ENCODE data around the gene DUSP14. TPM values are rescaled to one million over a fixed set of nuclear protein-coding genes. Genes with fewer than 3 reads are reported as not detected.
A peak's percentile ranks its signal among the peaks of the same experiment; 100 is the strongest.

The DUSP14 gene
- total and polyA plus RNA-seq, 2 of the 13 experiments (the other 11 are each of a cell fraction or from before 2014, with no cell fraction given) = 33.5 to 39.8 TPM

DNA sequence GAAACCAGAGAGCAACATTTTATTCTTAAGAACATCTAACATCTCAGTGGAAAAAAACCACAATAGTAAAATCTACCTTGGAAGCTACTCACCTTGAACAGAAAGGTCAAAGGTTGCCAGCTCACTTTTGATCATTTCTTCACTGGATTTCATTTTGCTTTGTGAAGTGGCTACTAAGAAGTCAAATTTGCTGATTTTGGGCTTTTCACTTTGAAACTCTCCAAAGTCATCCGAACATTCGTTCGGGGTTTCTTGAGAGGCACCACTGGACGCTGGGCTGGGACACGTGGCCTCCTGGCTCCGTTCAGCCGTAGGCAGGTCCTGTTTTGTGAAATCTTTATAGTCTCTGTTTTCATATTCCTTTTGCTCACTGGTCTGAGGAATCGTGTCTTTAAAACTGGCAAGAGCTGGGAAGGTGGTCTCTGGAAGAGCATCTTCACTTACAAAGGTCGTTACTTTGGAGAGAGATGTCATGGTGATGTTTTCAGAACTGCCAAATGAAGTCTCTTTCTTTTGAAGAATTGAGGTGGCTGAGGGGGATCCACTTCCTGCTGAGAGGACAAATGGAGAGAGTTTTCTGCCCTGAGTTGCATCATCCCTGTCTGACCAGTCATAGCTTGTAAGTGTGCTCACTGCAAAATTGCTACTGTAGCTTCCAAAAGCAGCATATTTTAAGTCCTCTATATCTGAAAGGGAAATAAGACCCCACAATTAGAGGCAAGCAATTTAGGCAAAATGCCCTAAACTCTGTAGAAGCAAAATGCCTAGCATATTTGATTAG, 52.4 kb downstream of the DUSP14 start:
- Histone ChIP-seq H3K9me3 (ENCODE audit: low read length) (no peaks in the 10 kb centered on the region), H3K4me1 (ENCODE audit: insufficient read depth, low read length) (no peaks in the 10 kb centered on the region), H2AFZ (ENCODE audit: low read length) (no peak overlapping the region), H3K27ac (ENCODE audit: extremely low read length, insufficient read depth, low read length) (no peak overlapping the region), H3K4me2 (ENCODE audit: low read depth, low read length) (no peak overlapping the region), H3K27me3 (ENCODE audit: control insufficient read depth in 1 of 2, insufficient read depth in 2 of 2, low read length in 2 of 2) (no peaks in the 10 kb centered on the region; a peak in 1 of 5 replicates), H4K20me1 (ENCODE audit: insufficient read depth, low read length) (no peaks in the 10 kb centered on the region), H3K4me3 (replicated peaks in 1 of 3; ENCODE audit: insufficient read depth in 1 of 3, low read depth in 2 of 3, low read length in 3 of 3) (no peak overlapping the region), H3K9ac (ENCODE audit: insufficient read depth, low read depth, low read length) (no peak overlapping the region), H3K79me2 (ENCODE audit: insufficient read depth, low read length) (no peaks in the 10 kb centered on the region), H3K36me3 (replicated peaks in 1 of 2; ENCODE audit: control insufficient read depth in 1 of 2, insufficient read depth in 2 of 2, low read length in 2 of 2) (peaks cover 12 to 60% of the 10 kb centered on the region in 2 experiments)
- no peak for TF ChIP-seq ZBTB25 (CRISPR knock-in tag; IDR thresholded peaks at IDR 0.05)
- no peak for TF ChIP-seq ZBTB46 (CRISPR knock-in tag; IDR thresholded peaks at IDR 0.05; ENCODE audit: borderline replicate concordance)
- 0 out of 4 replicates have a peak, but pooled peaks of 1 of the 2 experiments have one; percentile 40 for TF ChIP-seq ATF4 (CRISPR knock-in tag; IDR thresholded peaks at IDR 0.05)
- TF ChIP-seq MLLT10 (CRISPR knock-in tag; IDR thresholded peaks at IDR 0.05) = no peak
- no peak for TF ChIP-seq HNRNPH1 (optimal IDR thresholded peaks at IDR 0.05; ENCODE audit: low read depth, low read length)
- TF ChIP-seq, protein P1, sequence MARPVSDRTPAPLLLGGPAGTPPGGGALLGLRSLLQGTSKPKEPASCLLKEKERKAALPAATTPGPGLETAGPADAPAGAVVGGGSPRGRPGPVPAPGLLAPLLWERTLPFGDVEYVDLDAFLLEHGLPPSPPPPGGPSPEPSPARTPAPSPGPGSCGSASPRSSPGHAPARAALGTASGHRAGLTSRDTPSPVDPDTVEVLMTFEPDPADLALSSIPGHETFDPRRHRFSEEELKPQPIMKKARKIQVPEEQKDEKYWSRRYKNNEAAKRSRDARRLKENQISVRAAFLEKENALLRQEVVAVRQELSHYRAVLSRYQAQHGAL (CRISPR knock-in tag; IDR thresholded peaks at IDR 0.05; ENCODE audit: not compliant biosample characterization) = no peak
- TF ChIP-seq MAFF (IDR thresholded peaks at IDR 0.05; ENCODE audit: low read depth, low read length) = peak; percentile 41
- peak; percentile 58 to 70 for TF ChIP-seq MAFK (conservative IDR thresholded peaks at IDR 0.05 in 1 of 2, IDR thresholded peaks at IDR 0.05 in 1 of 2; ENCODE audit: low read length in 2 of 2)
- TF ChIP-seq CEBPG (CRISPR knock-in tag; IDR thresholded peaks at IDR 0.05) = peak; percentile 32; the same call in 1 of the 2 replicates
- no peak for TF ChIP-seq SMYD3 (CRISPR knock-in tag; IDR thresholded peaks at IDR 0.05)
- no peak for TF ChIP-seq ZKSCAN5 (CRISPR knock-in tag; IDR thresholded peaks at IDR 0.05)
- in situ Hi-C loops (cut with HindIII; ENCODE audit: extremely low pct_ligation_motif_present, low pct_unique_long_range_greater_than_20kb) (no loop called here), intact Hi-C loops (cut with micrococcal nuclease; ENCODE audit: unreplicated experiment) (no loop called here)
- DNase-seq (ENCODE audit: low spot score) (no peak), FAIRE-seq (no peak), ATAC-seq (no peak)
- ChIA-PET CTCF (ENCODE audit: low intra/inter-chr PET ratio, low total read pairs) (no interaction called here), POLR2A (no interaction called here)
- WGBS (ENCODE audit: low lambda C conversion rate) = 92% methylated on average over 9 of the region's 9 CpGs
- BruUV-seq (replicated peaks) = no TSS peak

Measured in HepG2 (cell line).